ENCODE data around the gene RBM39. TPM values are rescaled to one million over a fixed set of nuclear protein-coding genes. Genes with fewer than 3 reads are reported as not detected.

The RBM39 gene
- polyA plus RNA-seq, 1 of the 3 experiments (the other 2 are of a cell fraction) = 68.4 TPM

DNA sequence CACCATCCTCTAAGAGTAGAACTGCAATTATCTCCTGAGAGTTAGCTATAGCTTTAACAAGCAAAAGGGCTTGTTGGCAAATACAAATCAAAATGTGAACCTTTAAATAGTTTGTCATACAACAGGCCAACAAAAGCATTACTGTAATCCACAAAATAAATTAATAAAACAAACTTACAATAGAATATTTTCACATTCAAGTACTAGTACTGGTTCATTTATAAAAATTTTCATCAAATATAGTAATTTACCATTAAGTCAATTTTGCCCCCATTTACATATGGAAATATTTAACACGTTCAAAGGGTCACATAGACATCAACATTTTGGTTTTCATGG is 9.4 kb downstream of the RBM39 start:
- H3K79me2 ChIP-seq (ENCODE audit: insufficient read depth) = peaks cover 100% of the 10 kb centered on the region
- TF ChIP-seq MXI1 (IDR thresholded peaks at IDR 0.05; ENCODE audit: low read depth, low read length) (no peak), TAF1 (IDR thresholded peaks at IDR 0.05; ENCODE audit: borderline replicate concordance, low read depth, low read length) (no peak), USF1 (IDR thresholded peaks at IDR 0.05; ENCODE audit: borderline replicate concordance, low read depth) (no peak), REST (IDR thresholded peaks at IDR 0.05; ENCODE audit: low read depth, low read length) (no peak), FOSL2 (IDR thresholded peaks at IDR 0.05; ENCODE audit: borderline replicate concordance, low read depth) (no peak)
- peaks cover 100% of the 10 kb centered on the region for H4K20me1 ChIP-seq (ENCODE audit: insufficient read depth)
- no peak overlapping the region for H3K4me3 ChIP-seq (ENCODE audit: low read depth in 2 of 2, low read length in 1 of 2)
- H3F3A ChIP-seq (replicated peaks; ENCODE audit: insufficient read depth) = peaks cover 39% of the 10 kb centered on the region
- H3K4me2 ChIP-seq = no peak overlapping the region
- no peak overlapping the region for H3K9ac ChIP-seq
- no peaks in the 10 kb centered on the region for H3K9me2 ChIP-seq
- H2AFZ ChIP-seq (ENCODE audit: low read depth) = no peak overlapping the region
- DNase-seq = no peak
- CTCF ChIA-PET = no interaction called here
- H3K4me1 ChIP-seq (ENCODE audit: control insufficient read depth in 1 of 2, insufficient read depth in 2 of 2, low read depth in 1 of 2, low read length in 1 of 2) = peaks cover 2 to 22% of the 10 kb centered on the region in 2 experiments; a peak in 2 of 4 replicates
- H3K27ac ChIP-seq (ENCODE audit: low read depth in 2 of 2, low read length in 1 of 2) = no peak overlapping the region
- no peaks in the 10 kb centered on the region for H3K9me3 ChIP-seq
- WGBS (ENCODE audit: low lambda C conversion rate) = 90% methylated on average over 1 of the region's 1 CpG
- peaks cover 82 to 99% of the 10 kb centered on the region in 2 experiments for H3K36me3 ChIP-seq (replicated peaks in 1 of 2; ENCODE audit: control insufficient read depth in 1 of 2, insufficient read depth in 2 of 2, low read length in 1 of 2)
- no peaks in the 10 kb centered on the region for H3K27me3 ChIP-seq (ENCODE audit: insufficient read depth)
- POLR2A ChIA-PET = interaction anchor here (0.7 kb wide), 1 partner anchor 10 kb away, joined by 3 read pairs; the partner anchor contains the start of gene RBM39

DNA sequence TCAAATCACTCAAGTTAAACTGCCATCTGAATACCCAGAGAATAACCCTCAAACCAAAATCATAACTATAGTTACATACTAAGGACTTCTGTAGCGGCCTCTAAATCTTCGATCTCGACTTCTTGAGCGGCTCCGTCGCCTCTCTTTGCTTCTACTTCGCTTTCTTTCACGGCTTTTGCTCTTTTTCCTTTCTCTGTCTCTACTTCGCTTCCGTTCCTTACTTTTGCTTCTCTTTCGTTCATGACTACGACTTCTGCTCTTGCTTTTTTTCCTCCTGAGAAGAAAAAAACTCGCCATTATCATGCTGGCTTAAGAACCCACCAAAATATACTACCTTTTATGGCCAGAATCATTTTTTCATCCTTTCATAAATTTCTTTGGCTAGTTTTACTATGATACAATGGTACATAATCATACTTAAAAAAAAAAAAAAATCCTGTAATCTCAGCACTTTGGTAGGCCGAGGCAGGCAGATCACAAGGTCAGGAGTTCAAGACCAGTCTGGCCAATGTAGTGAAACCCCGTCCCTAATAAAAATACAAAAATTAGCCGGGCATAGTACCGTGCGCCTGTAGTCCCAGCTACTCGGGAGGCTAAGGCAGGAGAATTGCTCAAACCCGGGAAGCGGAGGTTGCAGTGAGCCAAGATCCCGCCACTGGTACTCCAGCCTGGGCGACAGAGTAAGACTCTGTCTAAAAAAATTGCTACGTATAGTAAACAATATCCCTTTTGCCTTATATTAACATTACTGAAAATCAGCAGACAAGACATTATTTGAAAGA is 10.0 kb downstream of the RBM39 start:
- TF ChIP-seq, protein P1, sequence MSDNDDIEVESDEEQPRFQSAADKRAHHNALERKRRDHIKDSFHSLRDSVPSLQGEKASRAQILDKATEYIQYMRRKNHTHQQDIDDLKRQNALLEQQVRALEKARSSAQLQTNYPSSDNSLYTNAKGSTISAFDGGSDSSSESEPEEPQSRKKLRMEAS (IDR thresholded peaks at IDR 0.05; ENCODE audit: low read depth) = no peak
- TF ChIP-seq RXRA (IDR thresholded peaks at IDR 0.05; ENCODE audit: borderline replicate concordance, low read depth) (no peak), EZH2phosphoT487 (IDR thresholded peaks at IDR 0.05; ENCODE audit: borderline replicate concordance, low read depth) (no peak), USF1 (IDR thresholded peaks at IDR 0.05; ENCODE audit: borderline replicate concordance, low read depth) (no peak), RFX5 (IDR thresholded peaks at IDR 0.05; ENCODE audit: low read length) (no peak), CHD2 (IDR thresholded peaks at IDR 0.05; ENCODE audit: low read length, partially characterized antibody) (no peak), GABPA (IDR thresholded peaks at IDR 0.05; ENCODE audit: low read depth) (no peak), ZBTB33 (IDR thresholded peaks at IDR 0.05; ENCODE audit: borderline replicate concordance, low read depth) (no peak), NFIC (IDR thresholded peaks at IDR 0.05; ENCODE audit: borderline replicate concordance) (no peak)
- TF ChIP-seq, protein P2, sequence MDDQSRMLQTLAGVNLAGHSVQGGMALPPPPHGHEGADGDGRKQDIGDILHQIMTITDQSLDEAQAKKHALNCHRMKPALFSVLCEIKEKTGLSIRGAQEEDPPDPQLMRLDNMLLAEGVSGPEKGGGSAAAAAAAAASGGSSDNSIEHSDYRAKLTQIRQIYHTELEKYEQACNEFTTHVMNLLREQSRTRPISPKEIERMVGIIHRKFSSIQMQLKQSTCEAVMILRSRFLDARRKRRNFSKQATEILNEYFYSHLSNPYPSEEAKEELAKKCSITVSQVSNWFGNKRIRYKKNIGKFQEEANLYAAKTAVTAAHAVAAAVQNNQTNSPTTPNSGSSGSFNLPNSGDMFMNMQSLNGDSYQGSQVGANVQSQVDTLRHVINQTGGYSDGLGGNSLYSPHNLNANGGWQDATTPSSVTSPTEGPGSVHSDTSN (IDR thresholded peaks at IDR 0.05) = no peak
- DNase-seq = no peak
- H3K27ac ChIP-seq (ENCODE audit: low read depth in 2 of 2, low read length in 1 of 2) = peak overlapping the region in 1 of 2 experiments; percentile 10; a peak in 1 of 4 replicates
- no peak overlapping the region for H2AFZ ChIP-seq (ENCODE audit: low read depth)
- no peak overlapping the region for H3K4me3 ChIP-seq (ENCODE audit: low read depth in 2 of 2, low read length in 1 of 2)
- no peak overlapping the region; the same call in 1 of the 2 replicates for H3K9ac ChIP-seq
- peaks cover 39% of the 10 kb centered on the region for H3F3A ChIP-seq (replicated peaks; ENCODE audit: insufficient read depth)
- H3K4me1 ChIP-seq (ENCODE audit: control insufficient read depth in 1 of 2, insufficient read depth in 2 of 2, low read depth in 1 of 2, low read length in 1 of 2) = peaks cover 2 to 22% of the 10 kb centered on the region in 2 experiments; a peak in 2 of 4 replicates
- CTCF ChIA-PET = interaction anchor here (1.9 kb wide), 2 partner anchors 7 to 153 kb away, joined by 6 to 7 read pairs; no protein-coding TSS in a partner anchor
- peaks cover 100% of the 10 kb centered on the region for H3K79me2 ChIP-seq (ENCODE audit: insufficient read depth)
- POLR2A ChIA-PET = interaction anchor here (0.7 kb wide), 1 partner anchor 10 kb away, joined by 3 read pairs; the partner anchor contains the start of gene RBM39
- no peaks in the 10 kb centered on the region for H3K27me3 ChIP-seq (ENCODE audit: insufficient read depth)
- 92% methylated on average over 24 of the region's 24 CpGs for whole genome bisulfite sequencing (ENCODE audit: low lambda C conversion rate)
- H3K9me3 ChIP-seq = no peaks in the 10 kb centered on the region
- no peak overlapping the region; the same call in 1 of the 2 replicates for H3K4me2 ChIP-seq
- peaks cover 82 to 99% of the 10 kb centered on the region in 2 experiments for H3K36me3 ChIP-seq (replicated peaks in 1 of 2; ENCODE audit: control insufficient read depth in 1 of 2, insufficient read depth in 2 of 2, low read length in 1 of 2)
- H4K20me1 ChIP-seq (ENCODE audit: insufficient read depth) = peaks cover 100% of the 10 kb centered on the region
- no peaks in the 10 kb centered on the region for H3K9me2 ChIP-seq

Measured in SK-N-SH (cell line).